ENCODE results near the gene APLP2. TPM values are rescaled to one million over a fixed set of nuclear protein-coding genes. Genes with fewer than 3 reads are reported as not detected.
A peak's percentile ranks its signal among the peaks of the same experiment; 100 is the strongest.

Gene APLP2
- total and polyA plus RNA-seq, 2 of the 4 experiments (the other 2 are of a cell fraction), result 127 to 235 TPM

- no peaks in the 10 kb centered on the region for H3K9me3 ChIP-seq (ENCODE audit: control insufficient read depth, insufficient read depth, low read length)
- peak overlapping the region; percentile 2 for H2AK9ac ChIP-seq (replicated peaks; ENCODE audit: low read depth, low read length, poor library complexity)
- no peak overlapping the region for H2BK20ac ChIP-seq (ENCODE audit: low read depth, low read length)
- ATAC-seq (ENCODE audit: low read depth) (no peak), DNase-seq (no peak)
- dilution Hi-C loops (cut with HindIII; ENCODE audit: low sequenced_read_pairs, unreplicated experiment), result no loop called here
- peaks cover 6% of the 10 kb centered on the region; the same call in 1 of the 2 replicates for H3K9me1 ChIP-seq (ENCODE audit: insufficient read depth, low read length)
- H3K9ac ChIP-seq (ENCODE audit: low read depth, low read length), result peak overlapping the region; percentile 85
- BruUV-seq (replicated peaks), result no TSS peak
- H3K18ac ChIP-seq (ENCODE audit: low read depth, low read length), result peak overlapping the region; percentile 62; the same call in 1 of the 2 replicates
- peak overlapping the region; percentile 60 for H3K56ac ChIP-seq (ENCODE audit: extremely low read depth, insufficient read depth, low read length)
- intact Hi-C loops (cut with micrococcal nuclease), result no loop called here
- H4K91ac ChIP-seq (ENCODE audit: insufficient read depth, low read depth, low read length), result peak overlapping the region; percentile 53
- peak overlapping the region; percentile 95 for H3K27ac ChIP-seq (ENCODE audit: insufficient read depth, low read length)
- no peak for TF ChIP-seq SMC3 (IDR thresholded peaks at IDR 0.05; ENCODE audit: low read depth, low read length)
- TF ChIP-seq, protein P1, sequence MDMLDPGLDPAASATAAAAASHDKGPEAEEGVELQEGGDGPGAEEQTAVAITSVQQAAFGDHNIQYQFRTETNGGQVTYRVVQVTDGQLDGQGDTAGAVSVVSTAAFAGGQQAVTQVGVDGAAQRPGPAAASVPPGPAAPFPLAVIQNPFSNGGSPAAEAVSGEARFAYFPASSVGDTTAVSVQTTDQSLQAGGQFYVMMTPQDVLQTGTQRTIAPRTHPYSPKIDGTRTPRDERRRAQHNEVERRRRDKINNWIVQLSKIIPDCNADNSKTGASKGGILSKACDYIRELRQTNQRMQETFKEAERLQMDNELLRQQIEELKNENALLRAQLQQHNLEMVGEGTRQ (IDR thresholded peaks at IDR 0.05; ENCODE audit: low read depth, low read length), result no peak
- H3K4me3 ChIP-seq (ENCODE audit: insufficient read depth, low read depth, low read length), result peak overlapping the region; percentile 69
- ChIA-PET POLR2A (ENCODE audit: unreplicated experiment) (no interaction called here), CTCF (no interaction called here)
- H3K36me3 ChIP-seq (ENCODE audit: control insufficient read depth, insufficient read depth, low read length), result no peaks in the 10 kb centered on the region
- peak overlapping the region; percentile 68 for H2BK5ac ChIP-seq (ENCODE audit: low read depth, low read length, poor library complexity, severe bottlenecking)
- H3K79me1 ChIP-seq (ENCODE audit: low read depth in 1 of 2, low read length in 2 of 2), result peaks cover 12 to 18% of the 10 kb centered on the region in 2 experiments
- H3K14ac ChIP-seq (replicated peaks; ENCODE audit: low read depth, low read length), result peak overlapping the region; percentile 69
- peak overlapping the region; percentile 46; the same call in 1 of the 2 replicates for H2AK5ac ChIP-seq (ENCODE audit: low read depth, low read length)
- H2BK15ac ChIP-seq (ENCODE audit: low read depth, low read length), result peak overlapping the region; percentile 39; the same call in 1 of the 3 replicates
- peaks cover 20% of the 10 kb centered on the region for H4K20me1 ChIP-seq (ENCODE audit: insufficient read depth, low read length)
- peak overlapping the region; percentile 64 for H3K4ac ChIP-seq (ENCODE audit: low read depth, low read length)
- H3K4me2 ChIP-seq (ENCODE audit: low read depth, low read length), result peak overlapping the region; percentile 85
- peaks cover 4% of the 10 kb centered on the region; the same call in 1 of the 2 replicates for H3K4me1 ChIP-seq (ENCODE audit: control insufficient read depth, insufficient read depth, low read length)
- H2BK120ac ChIP-seq (ENCODE audit: low read depth, low read length), result peak overlapping the region; percentile 29
- peak overlapping the region; percentile 61 for H3K23ac ChIP-seq (ENCODE audit: low read depth, low read length)
- H4K5ac ChIP-seq (ENCODE audit: low read depth, low read length), result peak overlapping the region; percentile 80
- 52% methylated on average over 10 of the region's 18 CpGs; no CpG with 5 or more reads in 1 of the 2 experiments for WGBS, 2 experiments (ENCODE audit: extremely low coverage in 2 of 2, insufficient read length in 1 of 2)
- in situ Hi-C loops (cut with MboI; ENCODE audit: low sequenced_read_pairs), result no loop called here
- H2AFZ ChIP-seq (replicated peaks; ENCODE audit: low read length, poor library complexity), result peak overlapping the region; percentile 95
- peak overlapping the region; percentile 79 to 91 for H4K8ac ChIP-seq (ENCODE audit: low read depth in 2 of 2, low read length in 2 of 2)
- H3K27me3 ChIP-seq (ENCODE audit: control insufficient read depth, insufficient read depth, low read length), result peaks cover 12% of the 10 kb centered on the region
Observed at GRCh38 chr11:130068546-130068985, 1.1 kb upstream of the APLP2 start.
